ENCODE measurements around the gene SBF1.

- TF ChIP-seq EZH2 (IDR thresholded peaks at IDR 0.05; ENCODE audit: insufficient read depth, poor library complexity, severe bottlenecking) (no peak), EZH2phosphoT487 (IDR thresholded peaks at IDR 0.05; ENCODE audit: insufficient read depth, low read depth) (no peak)
These were observed 14.1 kb upstream of the SBF1 start for GRCh38 chr22:50488886-50489285.

All from GM23248 (cell line).